HG03571 (cell line): ENCODE data around the gene PROK2.

Source experiments
- ATAC-seq: cut with Tn5 transposase; IDR thresholded peaks from one replicate; pipeline ENCODE4 v1.9.1; 2021; ENCODE audit not compliant: unreplicated experiment

The PROK2 gene

DNA sequence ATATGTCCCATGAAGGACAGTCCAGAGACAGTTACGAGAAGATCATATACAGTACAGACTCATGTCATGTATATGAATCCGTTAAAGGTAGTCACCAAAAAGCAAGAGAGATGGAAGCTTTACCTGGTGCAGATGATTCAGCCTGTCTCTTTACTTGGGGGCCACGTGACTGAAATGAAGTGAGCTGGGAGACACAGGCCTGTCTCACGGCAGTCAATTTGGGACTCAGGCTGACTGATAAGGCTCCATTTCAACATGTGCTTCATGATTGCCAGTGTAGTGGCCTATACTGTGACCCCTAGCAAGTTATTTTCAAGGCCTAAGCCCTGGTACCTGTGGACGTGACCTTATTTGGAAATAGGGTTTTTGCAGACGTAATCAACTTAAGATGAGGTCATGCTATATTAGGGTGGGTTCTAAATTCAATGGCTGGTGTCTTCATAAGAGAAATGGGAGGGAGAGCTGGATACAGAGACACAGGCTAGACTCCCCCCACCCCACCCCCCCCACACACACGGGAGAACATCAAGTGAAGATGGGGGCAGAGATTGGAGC is 3.0 kb upstream of the PROK2 start:
- ATAC-seq: no peak

DNA sequence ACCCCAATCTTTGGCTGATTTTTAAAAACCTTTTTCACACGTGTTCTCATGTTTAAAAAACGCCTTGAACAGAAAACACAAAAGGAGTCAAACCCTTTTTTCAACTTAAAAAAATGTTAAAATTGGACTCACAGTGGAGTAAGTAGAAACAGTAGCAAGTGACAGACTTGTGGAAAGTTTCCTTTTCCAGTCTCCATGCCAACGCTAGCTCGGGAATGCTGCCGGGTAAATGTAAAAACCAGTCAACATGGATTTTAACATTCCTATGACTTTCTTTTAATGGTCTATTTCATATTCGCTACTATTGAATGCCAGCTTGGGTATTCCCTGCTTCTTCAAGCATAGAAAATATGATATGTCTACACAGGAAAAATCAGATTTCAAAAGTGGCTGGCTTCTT is 1.6 kb upstream of the PROK2 start:
- ATAC-seq: no peak

GRCh38 chr3:71786217-71786549 is 1.2 kb upstream of the PROK2 start:
- ATAC-seq: no peak

DNA sequence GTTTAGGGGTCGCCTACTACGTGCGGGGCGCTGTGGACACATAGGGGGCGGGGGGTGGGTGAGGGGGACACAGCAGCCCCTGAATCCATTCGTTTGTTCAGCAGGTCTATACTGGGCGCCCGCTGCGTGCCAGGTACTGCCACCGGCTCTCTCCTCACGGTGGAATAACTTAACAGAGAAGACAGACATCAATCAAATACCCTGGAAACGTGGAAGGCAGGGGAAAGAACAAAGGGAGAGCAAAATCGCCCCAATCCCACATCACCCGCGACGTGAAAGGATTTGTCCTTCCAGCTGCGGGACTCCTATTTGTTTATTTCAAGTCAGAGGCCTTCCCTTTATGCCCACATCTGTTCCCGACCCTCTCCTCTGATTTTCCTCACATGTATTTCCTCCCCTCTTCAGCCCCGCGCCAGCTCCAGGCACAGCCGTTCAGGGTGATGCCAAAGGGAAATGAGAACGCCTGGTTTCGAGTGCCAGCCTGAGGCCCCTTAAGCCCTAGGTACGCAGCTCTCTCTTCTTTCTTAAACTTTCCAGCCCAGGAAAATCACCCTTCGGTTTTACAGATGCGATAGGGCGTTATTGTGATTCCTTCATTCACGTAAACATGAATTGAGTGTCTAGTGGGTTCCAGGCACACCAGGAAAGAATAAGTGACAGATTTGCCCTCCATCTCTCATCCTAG is 726 bp upstream of the PROK2 start:
- no peak for ATAC-seq

- no peak for ATAC-seq
Observed at GRCh38 chr3:71784201-71784913, 591 bp downstream of the PROK2 start.

DNA sequence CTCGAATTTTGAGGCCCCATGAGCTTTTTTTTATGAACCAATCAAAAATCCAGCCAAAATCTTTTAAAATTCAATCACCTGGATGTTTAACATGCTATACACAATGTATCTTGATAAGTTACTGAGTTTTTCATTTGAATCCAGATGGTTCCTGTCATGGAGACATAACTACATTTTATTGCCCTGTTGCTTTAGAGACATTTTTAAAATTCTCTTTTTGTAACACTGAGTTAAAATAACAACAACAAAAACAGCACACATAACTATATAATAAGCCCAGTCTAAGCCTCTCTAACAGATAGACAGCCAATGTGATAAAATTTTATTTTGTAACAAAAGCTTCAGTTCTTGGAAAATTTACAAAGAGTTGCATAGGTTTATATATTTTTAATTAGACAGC is 1.8 kb downstream of the PROK2 start:
- ATAC-seq: no peak

DNA sequence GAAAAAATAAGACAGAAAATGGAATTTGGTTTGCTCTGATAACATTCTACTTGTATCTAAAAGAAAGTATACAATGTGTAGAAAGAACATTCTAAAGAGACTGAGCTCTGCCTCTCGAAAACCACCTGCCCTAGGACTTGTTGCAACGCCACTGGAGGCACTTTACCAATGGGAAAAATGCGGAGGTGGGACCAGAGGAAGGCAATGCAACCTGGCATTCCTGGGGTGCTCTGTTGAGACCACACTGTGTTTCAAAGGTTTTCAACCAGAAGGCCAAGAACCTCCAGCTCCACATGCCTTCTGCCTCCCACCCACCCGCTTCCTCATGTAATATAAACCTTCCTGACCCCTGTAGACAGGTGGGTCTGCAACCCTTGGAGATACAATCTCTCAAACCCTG is 4.5 kb downstream of the PROK2 start:
- no peak for ATAC-seq

DNA sequence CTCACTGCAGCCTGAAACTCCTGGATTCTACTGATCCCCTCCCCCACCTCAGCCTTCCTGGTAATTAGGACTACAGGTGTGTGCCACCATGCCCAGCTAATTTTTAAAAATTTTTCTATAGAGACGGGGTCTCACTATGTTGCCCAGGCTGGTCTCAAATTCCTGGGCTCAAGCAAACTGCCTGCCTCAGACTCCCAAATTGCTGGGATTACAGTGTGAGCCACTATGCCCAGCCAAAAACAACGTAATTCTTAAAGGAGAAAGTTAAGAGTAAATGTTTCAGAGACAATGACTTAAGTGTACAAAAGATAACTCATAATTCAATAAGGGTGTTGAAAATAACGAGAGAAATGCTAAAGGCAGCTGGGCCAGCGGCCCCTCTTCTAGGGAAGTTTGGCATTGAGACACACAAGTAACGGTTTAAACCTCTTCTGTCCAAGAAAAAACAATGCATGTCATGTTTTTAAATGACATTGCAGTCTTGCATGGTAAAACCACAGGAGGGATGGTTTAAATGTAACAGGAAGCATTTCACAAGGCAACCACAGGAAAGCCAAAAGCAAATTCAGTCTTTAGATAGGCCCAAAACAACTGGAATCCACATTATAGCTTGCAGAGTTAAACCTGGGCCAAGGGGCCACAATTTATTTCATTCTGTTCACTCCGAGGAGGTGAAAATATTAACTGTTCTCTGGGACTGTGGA is 5.1 kb downstream of the PROK2 start:
- no peak for ATAC-seq

GRCh38 chr3:71778353-71778752 is 6.6 kb downstream of the PROK2 start:
- no peak for ATAC-seq

GRCh38 chr3:71776538-71776937 is 8.4 kb downstream of the PROK2 start:
- no peak for ATAC-seq

DNA sequence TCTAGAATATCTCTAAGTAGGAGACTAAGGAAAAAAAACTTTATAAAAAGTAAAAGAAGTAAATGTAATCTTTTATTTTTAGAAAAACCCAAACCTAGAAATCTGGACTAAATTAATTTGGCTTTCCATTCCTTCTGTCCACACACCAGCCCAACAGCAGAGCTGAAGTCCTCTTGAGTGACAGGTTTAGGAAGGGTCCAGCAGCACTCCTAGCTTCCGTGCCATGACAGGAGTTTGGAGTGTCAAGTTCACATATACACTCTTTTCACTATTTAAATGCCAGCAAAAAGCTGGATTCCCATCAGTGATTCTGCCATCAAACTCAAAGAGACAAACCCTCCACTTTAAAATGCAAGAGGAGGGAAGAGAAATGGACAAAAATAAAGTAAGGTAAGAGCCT is 13.1 kb downstream of the PROK2 start:
- ATAC-seq: no peak

- ATAC-seq: no peak
Observed at GRCh38 chr3:71771126-71771525, 13.8 kb downstream of the PROK2 start.

GRCh38 chr3:71763426-71763825 is 21.5 kb downstream of the PROK2 start:
- ATAC-seq: no peak

- no peak for ATAC-seq
Observed at GRCh38 chr3:71760140-71760539, 24.8 kb downstream of the PROK2 start.

DNA sequence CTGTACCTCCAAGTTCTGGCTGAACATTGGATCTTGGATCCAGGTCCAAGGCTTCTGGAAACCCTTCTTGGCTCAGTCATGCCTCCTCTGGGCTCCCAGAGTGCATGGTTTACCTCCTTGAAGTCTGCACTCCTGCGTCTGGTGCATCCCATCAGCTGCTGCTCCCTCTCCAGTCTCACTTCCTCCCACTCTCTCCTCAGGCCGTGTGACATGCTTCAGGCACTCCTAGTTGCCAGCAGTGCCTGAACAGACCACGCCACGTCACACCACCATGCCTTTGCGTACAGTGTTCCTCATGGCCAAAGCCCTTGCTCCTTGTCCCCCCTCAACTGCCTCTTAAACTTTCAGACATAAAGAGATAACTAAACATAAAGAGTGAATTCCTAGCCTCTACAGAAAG is 25.5 kb downstream of the PROK2 start:
- ATAC-seq: no peak

DNA sequence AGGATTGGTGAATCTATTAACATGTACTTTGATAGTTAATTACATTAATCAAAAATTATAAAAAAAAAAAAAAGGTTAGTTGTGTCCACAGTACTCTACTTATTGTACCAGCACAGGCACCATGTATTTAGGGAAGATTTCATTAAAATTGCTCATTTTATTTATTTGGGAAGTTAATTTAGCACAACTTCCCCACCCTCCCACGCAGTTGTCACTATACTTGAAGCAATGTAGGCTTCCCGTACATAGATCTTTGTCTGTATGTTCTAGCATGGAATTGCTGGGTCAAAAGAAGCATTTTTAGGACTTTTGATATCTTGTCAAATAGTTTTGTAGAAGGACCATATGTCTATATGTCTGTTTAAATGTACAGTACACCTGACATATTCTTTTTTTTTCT is 26.9 kb downstream of the PROK2 start:
- ATAC-seq: no peak

DNA sequence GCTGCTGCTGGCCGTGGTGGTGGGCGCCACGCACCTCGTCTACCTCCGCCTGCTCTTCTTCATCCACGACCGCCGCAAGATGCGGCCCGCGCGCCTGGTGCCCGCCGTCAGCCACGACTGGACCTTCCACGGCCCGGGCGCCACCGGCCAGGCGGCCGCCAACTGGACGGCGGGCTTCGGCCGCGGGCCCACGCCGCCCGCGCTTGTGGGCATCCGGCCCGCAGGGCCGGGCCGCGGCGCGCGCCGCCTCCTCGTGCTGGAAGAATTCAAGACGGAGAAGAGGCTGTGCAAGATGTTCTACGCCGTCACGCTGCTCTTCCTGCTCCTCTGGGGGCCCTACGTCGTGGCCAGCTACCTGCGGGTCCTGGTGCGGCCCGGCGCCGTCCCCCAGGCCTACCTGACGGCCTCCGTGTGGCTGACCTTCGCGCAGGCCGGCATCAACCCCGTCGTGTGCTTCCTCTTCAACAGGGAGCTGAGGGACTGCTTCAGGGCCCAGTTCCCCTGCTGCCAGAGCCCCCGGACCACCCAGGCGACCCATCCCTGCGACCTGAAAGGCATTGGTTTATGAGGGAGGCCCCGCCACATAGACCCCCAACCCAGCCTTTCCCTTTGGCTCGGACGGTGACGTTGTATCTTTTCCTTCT is 30.2 kb downstream of the PROK2 start:
- ATAC-seq: no peak

DNA sequence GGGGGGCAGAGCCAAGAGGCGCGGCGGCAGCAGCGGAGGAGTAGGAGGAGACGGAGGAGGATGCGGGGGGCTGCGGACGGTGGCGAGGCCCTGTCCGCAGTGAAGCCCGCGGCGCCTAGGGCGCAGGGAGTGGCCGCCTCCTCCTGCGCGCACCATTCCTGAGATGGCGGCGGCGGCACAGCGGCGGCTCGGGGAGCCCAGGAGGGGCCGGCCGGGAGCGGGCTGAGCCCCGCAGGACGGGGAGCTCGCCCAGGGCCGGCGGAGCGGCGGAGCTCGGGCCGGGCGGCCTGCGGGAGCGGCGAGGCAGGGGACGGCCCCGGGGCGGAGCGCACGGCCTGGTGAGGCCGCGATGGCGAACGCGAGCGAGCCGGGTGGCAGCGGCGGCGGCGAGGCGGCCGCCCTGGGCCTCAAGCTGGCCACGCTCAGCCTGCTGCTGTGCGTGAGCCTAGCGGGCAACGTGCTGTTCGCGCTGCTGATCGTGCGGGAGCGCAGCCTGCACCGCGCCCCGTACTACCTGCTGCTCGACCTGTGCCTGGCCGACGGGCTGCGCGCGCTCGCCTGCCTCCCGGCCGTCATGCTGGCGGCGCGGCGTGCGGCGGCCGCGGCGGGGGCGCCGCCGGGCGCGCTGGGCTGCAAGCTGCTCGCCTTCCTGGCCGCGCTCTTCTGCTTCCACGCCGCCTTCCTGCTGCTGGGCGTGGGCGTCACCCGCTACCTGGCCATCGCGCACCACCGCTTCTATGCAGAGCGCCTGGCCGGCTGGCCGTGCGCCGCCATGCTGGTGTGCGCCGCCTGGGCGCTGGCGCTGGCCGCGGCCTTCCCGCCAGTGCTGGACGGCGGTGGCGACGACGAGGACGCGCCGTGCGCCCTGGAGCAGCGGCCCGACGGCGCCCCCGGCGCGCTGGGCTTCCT is 31.0 kb downstream of the PROK2 start, which contains the start of gene GPR27:
TSS of gene GPR27 (plus strand) at position 155 of the 909 bp plus-strand sequence. CDS start at position 350, 195 bp downstream.
- ATAC-seq: no peak

DNA sequence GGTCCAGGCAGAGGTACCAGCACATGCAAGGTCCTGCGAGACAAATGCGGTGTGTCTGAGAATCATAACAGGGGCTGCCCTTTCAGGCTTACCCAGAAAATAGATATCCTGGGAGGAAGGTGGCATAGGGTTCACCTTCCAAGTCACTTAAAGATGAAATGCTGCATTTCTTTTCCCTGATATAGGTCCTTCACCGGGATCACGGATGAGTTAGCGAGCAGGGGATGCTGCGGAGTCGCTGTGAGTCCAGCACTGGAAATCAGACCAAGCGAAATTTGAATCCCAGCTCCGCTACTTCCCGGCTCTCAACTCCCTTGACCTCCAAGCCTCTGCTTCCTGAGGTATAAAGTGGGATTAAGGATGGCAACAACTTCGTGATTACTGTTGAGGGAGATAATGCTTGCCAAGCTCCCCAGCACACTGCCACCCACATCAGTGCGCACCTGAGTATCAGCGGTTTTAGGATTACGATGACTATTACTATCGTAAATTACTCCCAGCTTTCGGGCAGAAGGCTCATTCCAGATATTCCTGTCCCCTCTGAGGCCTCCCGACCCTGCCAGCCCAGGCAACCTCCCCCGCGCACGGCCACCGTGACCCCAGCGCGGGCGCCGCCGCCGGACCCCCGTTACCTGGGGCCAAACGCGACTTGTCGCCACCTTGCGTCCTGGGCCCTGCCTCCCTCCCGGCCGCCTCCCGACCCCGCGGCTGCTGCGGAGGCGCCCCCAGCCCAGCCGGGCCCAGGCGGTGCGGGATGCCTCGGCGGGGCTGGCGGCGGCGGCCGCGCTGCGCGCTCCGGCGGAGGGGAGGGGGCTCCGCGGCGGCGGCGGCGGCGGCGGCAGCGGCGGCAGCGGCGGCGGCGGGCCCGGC is 31.9 kb downstream of the PROK2 start:
- ATAC-seq: no peak
